ENCODE measurements around the gene ZBTB22.

DNA sequence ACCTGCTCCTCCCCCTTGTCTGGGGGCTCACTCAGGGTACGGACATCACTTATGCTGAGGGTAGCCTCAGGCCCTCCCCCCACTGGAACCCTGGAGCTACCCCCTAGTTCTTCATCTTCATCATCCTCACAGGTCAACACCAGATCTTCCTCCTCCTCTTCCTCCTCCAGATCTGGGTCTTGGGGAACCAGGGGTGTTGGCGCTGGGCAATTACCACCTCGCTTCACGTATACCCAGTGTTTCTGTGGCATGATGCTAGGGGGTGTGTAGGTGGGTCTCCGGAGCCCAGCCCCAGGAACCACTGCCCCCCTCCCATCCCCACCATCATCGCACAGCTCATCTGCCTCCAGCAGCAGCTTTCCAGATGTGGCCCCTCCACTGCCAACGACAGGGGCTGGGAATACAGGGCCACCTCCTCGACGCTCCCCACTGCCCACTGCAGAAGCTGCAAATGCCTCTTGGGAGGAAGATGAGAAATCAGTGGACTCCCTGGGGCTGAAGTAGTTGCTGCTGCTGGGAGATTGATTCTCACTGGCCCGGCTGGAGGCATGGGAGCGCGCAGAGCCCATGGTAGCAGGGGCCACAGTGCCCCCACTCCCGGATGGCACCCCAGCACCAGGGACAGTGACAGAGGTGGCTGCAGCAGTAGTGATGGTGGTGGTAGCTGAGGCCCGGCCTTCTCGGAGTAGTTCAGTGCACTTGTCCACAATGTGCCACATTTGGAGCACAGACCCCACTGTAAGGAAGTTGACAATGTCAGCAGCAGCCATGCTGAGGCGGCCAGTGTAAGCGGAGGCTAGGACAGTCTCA is 1.5 kb downstream of the ZBTB22 start:
- TF ChIP-seq, protein P1, sequence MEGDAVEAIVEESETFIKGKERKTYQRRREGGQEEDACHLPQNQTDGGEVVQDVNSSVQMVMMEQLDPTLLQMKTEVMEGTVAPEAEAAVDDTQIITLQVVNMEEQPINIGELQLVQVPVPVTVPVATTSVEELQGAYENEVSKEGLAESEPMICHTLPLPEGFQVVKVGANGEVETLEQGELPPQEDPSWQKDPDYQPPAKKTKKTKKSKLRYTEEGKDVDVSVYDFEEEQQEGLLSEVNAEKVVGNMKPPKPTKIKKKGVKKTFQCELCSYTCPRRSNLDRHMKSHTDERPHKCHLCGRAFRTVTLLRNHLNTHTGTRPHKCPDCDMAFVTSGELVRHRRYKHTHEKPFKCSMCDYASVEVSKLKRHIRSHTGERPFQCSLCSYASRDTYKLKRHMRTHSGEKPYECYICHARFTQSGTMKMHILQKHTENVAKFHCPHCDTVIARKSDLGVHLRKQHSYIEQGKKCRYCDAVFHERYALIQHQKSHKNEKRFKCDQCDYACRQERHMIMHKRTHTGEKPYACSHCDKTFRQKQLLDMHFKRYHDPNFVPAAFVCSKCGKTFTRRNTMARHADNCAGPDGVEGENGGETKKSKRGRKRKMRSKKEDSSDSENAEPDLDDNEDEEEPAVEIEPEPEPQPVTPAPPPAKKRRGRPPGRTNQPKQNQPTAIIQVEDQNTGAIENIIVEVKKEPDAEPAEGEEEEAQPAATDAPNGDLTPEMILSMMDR (IDR thresholded peaks at IDR 0.05; ENCODE audit: insufficient read depth, low read length, poor library complexity, severe bottlenecking) = no peak
- no peak for TF ChIP-seq EZH2phosphoT487 (conservative IDR thresholded peaks at IDR 0.05; ENCODE audit: low read length)

All from SU-DHL-6 (cell line).